Mammary epithelial cell (primary cell): ENCODE results near the gene EYS.

ENCODE experiments used
- CTCF ChIP-seq, 2 donors: IDR thresholded peaks in 1 of 2; conservative IDR thresholded peaks in 1 of 2; 2 replicates each; pipeline ENCODE4 v1.5.1; 2011 to 2012; ENCODE audit warnings: inconsistent platforms in 2 of 2, low read length in 2 of 2, mild to moderate bottlenecking in 2 of 2, control low read depth in 1 of 2, low read depth in 1 of 2; ENCODE audit not compliant: insufficient read depth in 1 of 2; ENCODE audit errors: extremely low read depth in 1 of 2
- EZH2 ChIP-seq: IDR thresholded peaks from 2 replicates; pipeline ENCODE4 v1.6.1; 2012; ENCODE audit warnings: low read length, inconsistent platforms, borderline replicate concordance

- TF ChIP-seq CTCF (conservative IDR thresholded peaks at IDR 0.05 in 1 of 2, IDR thresholded peaks at IDR 0.05 in 1 of 2; ENCODE audit: extremely low read depth in 1 of 2, insufficient read depth in 1 of 2, low read depth in 1 of 2, low read length in 2 of 2) = no peak
- no peak for TF ChIP-seq EZH2
Measured at GRCh38 chr6:64006246-64006645, 1700.8 kb downstream of the EYS start.
